Measurements from ENCODE around the gene QKI.

DNA sequence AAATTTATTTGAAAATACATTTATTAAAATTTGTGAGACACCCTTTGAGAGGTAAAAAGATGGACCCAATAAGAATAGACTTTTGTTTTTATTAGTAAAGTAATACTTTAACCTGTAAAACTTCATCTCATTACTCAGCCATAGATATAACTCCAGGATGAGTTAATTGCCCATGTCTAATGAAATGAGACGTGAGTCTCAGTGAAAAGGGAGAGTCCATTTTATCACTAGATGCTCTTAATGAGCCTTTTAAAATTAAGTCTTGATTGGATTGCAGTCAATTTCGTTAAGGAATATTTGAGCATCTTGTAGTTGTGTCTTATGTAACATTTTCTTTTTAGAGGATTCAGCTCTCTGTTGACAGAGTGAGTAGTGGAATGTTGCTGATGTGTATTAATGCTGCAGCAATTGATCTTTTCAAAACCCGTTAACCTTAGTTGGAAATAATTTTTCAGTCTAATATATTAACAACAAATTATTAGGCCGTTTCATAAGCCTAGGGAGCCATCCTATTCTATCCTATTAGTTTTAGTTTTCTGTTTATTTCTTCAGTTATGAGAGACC, 77.3 kb downstream of the QKI start:
- no peak for TF ChIP-seq CTCF (IDR thresholded peaks at IDR 0.05; ENCODE audit: insufficient read depth, low read length)
- TF ChIP-seq, protein P1, sequence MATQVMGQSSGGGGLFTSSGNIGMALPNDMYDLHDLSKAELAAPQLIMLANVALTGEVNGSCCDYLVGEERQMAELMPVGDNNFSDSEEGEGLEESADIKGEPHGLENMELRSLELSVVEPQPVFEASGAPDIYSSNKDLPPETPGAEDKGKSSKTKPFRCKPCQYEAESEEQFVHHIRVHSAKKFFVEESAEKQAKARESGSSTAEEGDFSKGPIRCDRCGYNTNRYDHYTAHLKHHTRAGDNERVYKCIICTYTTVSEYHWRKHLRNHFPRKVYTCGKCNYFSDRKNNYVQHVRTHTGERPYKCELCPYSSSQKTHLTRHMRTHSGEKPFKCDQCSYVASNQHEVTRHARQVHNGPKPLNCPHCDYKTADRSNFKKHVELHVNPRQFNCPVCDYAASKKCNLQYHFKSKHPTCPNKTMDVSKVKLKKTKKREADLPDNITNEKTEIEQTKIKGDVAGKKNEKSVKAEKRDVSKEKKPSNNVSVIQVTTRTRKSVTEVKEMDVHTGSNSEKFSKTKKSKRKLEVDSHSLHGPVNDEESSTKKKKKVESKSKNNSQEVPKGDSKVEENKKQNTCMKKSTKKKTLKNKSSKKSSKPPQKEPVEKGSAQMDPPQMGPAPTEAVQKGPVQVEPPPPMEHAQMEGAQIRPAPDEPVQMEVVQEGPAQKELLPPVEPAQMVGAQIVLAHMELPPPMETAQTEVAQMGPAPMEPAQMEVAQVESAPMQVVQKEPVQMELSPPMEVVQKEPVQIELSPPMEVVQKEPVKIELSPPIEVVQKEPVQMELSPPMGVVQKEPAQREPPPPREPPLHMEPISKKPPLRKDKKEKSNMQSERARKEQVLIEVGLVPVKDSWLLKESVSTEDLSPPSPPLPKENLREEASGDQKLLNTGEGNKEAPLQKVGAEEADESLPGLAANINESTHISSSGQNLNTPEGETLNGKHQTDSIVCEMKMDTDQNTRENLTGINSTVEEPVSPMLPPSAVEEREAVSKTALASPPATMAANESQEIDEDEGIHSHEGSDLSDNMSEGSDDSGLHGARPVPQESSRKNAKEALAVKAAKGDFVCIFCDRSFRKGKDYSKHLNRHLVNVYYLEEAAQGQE (IDR thresholded peaks at IDR 0.05; ENCODE audit: insufficient replicate concordance, low read depth), result no peak
- no peak for TF ChIP-seq POLR2AphosphoS5 (IDR thresholded peaks at IDR 0.05; ENCODE audit: low read depth)
- no peak for TF ChIP-seq GABPA (IDR thresholded peaks at IDR 0.05; ENCODE audit: low read depth)
- TF ChIP-seq SPI1 (IDR thresholded peaks at IDR 0.05; ENCODE audit: borderline replicate concordance, low read depth), result no peak

Data from HL-60 (cell line).